OCI-LY1 (cell line): ENCODE data around the gene RPP14.

Experiments
- CTCF ChIP-seq: fragments of 200-600 bp; sonication (generic), shearing (Covaris generic); IDR thresholded peaks from 2 replicates; pipeline ENCODE4 v1.5.1; 2017; ENCODE audit warnings: mild to moderate bottlenecking, antibody characterized with exemption, low read length, moderate library complexity, mixed read lengths
- EZH2 ChIP-seq: fragments of 200-600 bp; sonication (generic), shearing (Covaris generic); IDR thresholded peaks from 2 replicates; pipeline ENCODE4 v1.8.0; 2017; ENCODE audit warnings: borderline replicate concordance, mixed run types, mild to moderate bottlenecking, antibody characterized with exemption, low read length, moderate library complexity, mixed read lengths

GRCh38 chr3:58287354-58287753 lies 18.7 kb upstream of the RPP14 start:
- TF ChIP-seq CTCF (no peak), EZH2 (no peak)
